Activated T-helper 1 cell treated with anti-CD3 and anti-CD28 coated beads, Interleukin-12 subunit alpha, Interleukin-12 subunit beta, Interleukin-2, Interleukin-4 antibody, amounts not matched to agents 30 ng/mL and 10 ng/mL and 1 ng/mL, durations not matched to agents 14 hours and 24 hours and 36 hours (primary cell): ENCODE measurements around the gene LCN15. TPM values are rescaled to one million over a fixed set of nuclear protein-coding genes. Genes with fewer than 3 reads are reported as not detected.
"Not testable (repeated sequence)": the region's sequence is repeated elsewhere in the genome, so short reads cannot be mapped to it uniquely, and the experiment has no call there.

Experiments used
- DNase-seq: peaks from one replicate; pipeline ENCODE4 v3.0.0; 2021; ENCODE audit warnings: low spot score
- H3K27ac Mint-ChIP-seq: one replicate; pipeline ENCODE4 v1.8.0; 2021; ENCODE audit warnings: mild to moderate bottlenecking, mixed read lengths
- H3K27me3 Mint-ChIP-seq: one replicate; pipeline ENCODE4 v1.8.0; 2022; ENCODE audit warnings: mild to moderate bottlenecking, moderate library complexity, mixed read lengths; ENCODE audit not compliant: insufficient read depth
- H3K36me3 Mint-ChIP-seq: one replicate; pipeline ENCODE4 v1.8.0; 2021; ENCODE audit warnings: low read depth, mixed read lengths
- H3K4me1 Mint-ChIP-seq: one replicate; pipeline ENCODE4 v1.8.0; 2021; ENCODE audit warnings: low read depth, mixed read lengths
- H3K4me3 Mint-ChIP-seq: one replicate; pipeline ENCODE4 v1.8.0; 2021; ENCODE audit warnings: mild to moderate bottlenecking, moderate library complexity, mixed read lengths
- H3K9me3 Mint-ChIP-seq: one replicate; pipeline ENCODE4 v1.8.0; 2021; ENCODE audit warnings: mixed read lengths
- intact Hi-C: fragments of 100-400 bp; cut with micrococcal nuclease; formaldehyde crosslinking; loops from one replicate; pipeline ENCODE4 v1.15.1; 2024
- total RNA-seq: library from RNA; stranded (reverse); gene quantifications from 2 replicates; pipeline ENCODE4 v1.2.3, GENCODE V29; 2022

Gene LCN15
- total RNA-seq, 1 donor from 2014 or later = not detected

- intact Hi-C loops = no loop called here
- H3K27ac Mint-ChIP-seq = no peak overlapping the region
- H3K27me3 Mint-ChIP-seq = peaks cover 19% of the 10 kb centered on the region
- no peak overlapping the region for H3K4me3 Mint-ChIP-seq
- DNase-seq = no peak
- no peaks in the 10 kb centered on the region for H3K36me3 Mint-ChIP-seq
- H3K9me3 Mint-ChIP-seq = no peaks in the 10 kb centered on the region
- no peaks in the 10 kb centered on the region for H3K4me1 Mint-ChIP-seq
These were observed 50.8 kb downstream of the LCN15 start for GRCh38 chr9:136713550-136713949.

GRCh38 chr9:136712690-136713544 is 51.4 kb downstream of the LCN15 start:
- Mint-ChIP-seq H3K36me3 (no peaks in the 10 kb centered on the region), H3K4me3 (no peak overlapping the region), H3K27ac (no peak overlapping the region), H3K4me1 (no peaks in the 10 kb centered on the region), H3K9me3 (no peaks in the 10 kb centered on the region), H3K27me3 (peaks cover 19% of the 10 kb centered on the region)
- intact Hi-C loops = no loop called here
- DNase-seq = no peak

GRCh38 chr9:136711751-136712689 is 52.3 kb downstream of the LCN15 start, which contains the start of gene DIPK1B:
Gene DIPK1B, plus strand, starts transcription at chr9:136712572. Its CDS starts 94 bp downstream, at chr9:136712666.
- Mint-ChIP-seq H3K9me3 (no peaks in the 10 kb centered on the region), H3K4me3 (peak within 1 kb of the TSS; percentile 47), H3K36me3 (no peaks in the 10 kb centered on the region), H3K4me1 (no peaks in the 10 kb centered on the region), H3K27ac (no peak within 1 kb of the TSS), H3K27me3 (peaks cover 22% of the 10 kb centered on the region)
- no peak for DNase-seq
- intact Hi-C loops = no loop called here

GRCh38 chr9:136711219-136711648 is 53.1 kb downstream of the LCN15 start:
- peaks cover 22% of the 10 kb centered on the region for H3K27me3 Mint-ChIP-seq
- H3K27ac Mint-ChIP-seq, H3K9me3 Mint-ChIP-seq, intact Hi-C loops, H3K4me1 Mint-ChIP-seq, DNase-seq, H3K4me3 Mint-ChIP-seq, H3K36me3 Mint-ChIP-seq: not testable (repeated sequence)

- intact Hi-C loops = no loop called here
- no peak overlapping the region for H3K27ac Mint-ChIP-seq
- no peaks in the 10 kb centered on the region for H3K9me3 Mint-ChIP-seq
- no peaks in the 10 kb centered on the region for H3K4me1 Mint-ChIP-seq
- no peaks in the 10 kb centered on the region for H3K36me3 Mint-ChIP-seq
- no peak for DNase-seq
- no peak overlapping the region for H3K4me3 Mint-ChIP-seq
- H3K27me3 Mint-ChIP-seq = peaks cover 27% of the 10 kb centered on the region
These were observed 53.8 kb downstream of the LCN15 start for GRCh38 chr9:136710543-136710942.

Other genes with a start within 250 kb of the LCN15 start
- 115 and 121 TPM in 2 replicates for gene NOTCH1, start 218.5 kb downstream of the LCN15 start, total RNA-seq
- gene EGFL7, start 101.6 kb downstream of the LCN15 start, total RNA-seq = 2.4 and 2.5 TPM in 2 replicates
- gene AGPAT2, start 77.1 kb downstream of the LCN15 start, total RNA-seq = 24.7 and 25.0 TPM in 2 replicates
- 0.47 and 0.88 TPM in 2 replicates for gene DIPK1B, start 51.9 kb downstream of the LCN15 start, total RNA-seq
- 0.39 and 0.59 TPM in 2 replicates for gene LCN10, start 21.6 kb downstream of the LCN15 start, total RNA-seq
- gene LCN6, start 16.0 kb downstream of the LCN15 start, total RNA-seq = not detected in 2 replicates
- not detected in 2 replicates for gene LCN8, start 6.3 kb downstream of the LCN15 start, total RNA-seq
- 37.2 and 39.0 TPM in 2 replicates for gene TMEM141, start 26.8 kb upstream of the LCN15 start, total RNA-seq
- 0.52 TPM in 1 of 2 replicates, not detected in the other for gene CCDC183, start 31.8 kb upstream of the LCN15 start, total RNA-seq
- gene RABL6, start 43.4 kb upstream of the LCN15 start, total RNA-seq = 109 and 114 TPM in 2 replicates
- gene AJM1, start 78.0 kb upstream of the LCN15 start, total RNA-seq = 5.1 and 5.8 TPM in 2 replicates
- 134 and 139 TPM in 2 replicates for gene PHPT1, start 84.9 kb upstream of the LCN15 start, total RNA-seq
- 18.2 and 23.6 TPM in 2 replicates for gene MAMDC4, start 87.8 kb upstream of the LCN15 start, total RNA-seq
- gene EDF1, start 101.8 kb upstream of the LCN15 start, total RNA-seq = 410 and 418 TPM in 2 replicates
- gene TRAF2, start 122.0 kb upstream of the LCN15 start, total RNA-seq = 67.4 and 76.3 TPM in 2 replicates
- 92.5 and 96.2 TPM in 2 replicates for gene FBXW5, start 180.2 kb upstream of the LCN15 start, total RNA-seq
- gene C8G, start 180.7 kb upstream of the LCN15 start, total RNA-seq = 0.56 and 1.5 TPM in 2 replicates
- gene LCN12, start 187.8 kb upstream of the LCN15 start, total RNA-seq = 1.8 and 1.9 TPM in 2 replicates
- 0.36 TPM in 1 of 2 replicates, not detected in the other for gene PTGDS, start 213.0 kb upstream of the LCN15 start, total RNA-seq
- gene LCNL1, start 218.5 kb upstream of the LCN15 start, total RNA-seq = not detected in 2 replicates
- 79.4 and 84.5 TPM in 2 replicates for gene PAXX, start 227.9 kb upstream of the LCN15 start, total RNA-seq
- gene CLIC3, start 232.1 kb upstream of the LCN15 start, total RNA-seq = not detected in 2 replicates